EH (cell line): ENCODE data around the gene NRAP.

Source experiments
- DNase-seq: peaks from one replicate; pipeline ENCODE4 v3.0.0-alpha.2; 2015; ENCODE audit warnings: low read depth

NRAP gene

GRCh38 chr10:113604572-113604971 lies 59.3 kb downstream of the NRAP start:
- no peak for DNase-seq

DNA sequence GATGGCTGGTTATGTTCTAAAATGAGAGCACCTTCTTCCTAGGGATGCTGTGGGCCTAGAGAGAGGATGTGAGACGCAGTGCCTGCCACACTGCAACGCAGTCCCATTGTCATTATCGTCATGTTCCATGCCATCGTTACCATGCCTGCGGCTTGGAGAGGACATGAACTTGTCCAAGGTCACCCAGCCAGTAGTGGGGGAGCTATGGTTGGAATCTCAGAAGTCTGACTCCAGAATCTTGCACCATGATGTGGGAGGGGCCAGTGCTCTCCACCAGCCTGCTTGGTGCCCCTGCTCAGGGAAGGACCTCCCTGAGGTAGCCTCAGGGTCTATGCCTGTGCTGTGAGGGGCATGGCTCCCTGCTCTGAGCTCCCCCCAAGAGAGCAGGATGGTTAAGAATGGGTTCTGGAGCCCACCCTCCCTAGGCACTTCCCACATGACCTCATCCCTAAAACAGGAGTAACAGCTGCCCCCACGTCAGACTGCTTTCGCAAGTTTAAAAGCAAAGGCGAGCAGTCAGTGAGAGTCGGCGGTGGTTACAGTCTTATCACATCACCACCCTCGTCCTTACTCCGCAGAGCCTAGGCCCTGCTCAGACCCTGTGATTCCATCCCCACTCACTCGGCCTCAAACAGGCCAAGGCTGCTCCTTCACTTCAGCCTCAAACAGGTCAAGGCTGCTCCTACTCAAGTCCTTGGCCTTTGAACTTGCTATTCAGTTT lies 60.6 kb downstream of the NRAP start:
- DNase-seq, result no peak

DNA sequence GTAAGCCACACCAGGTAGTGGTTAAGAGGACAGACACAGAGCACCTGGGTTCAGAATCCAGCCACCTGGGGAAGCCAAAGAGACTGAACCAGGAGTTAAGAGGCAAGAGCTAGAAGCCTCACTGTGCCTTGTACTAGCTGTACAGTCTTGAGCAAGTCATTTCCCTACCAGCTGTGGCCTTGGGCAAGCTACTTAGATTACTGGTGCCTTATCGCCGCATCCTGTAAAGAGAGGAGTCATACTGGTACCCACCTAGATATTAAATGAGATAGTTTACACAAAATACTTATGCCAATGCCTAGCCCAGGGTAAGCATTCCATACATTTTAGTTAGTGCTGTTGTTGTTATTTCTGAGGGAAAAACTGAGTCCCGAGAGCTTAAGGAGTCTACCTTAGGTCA lies 63.3 kb downstream of the NRAP start:
- no peak for DNase-seq

DNA sequence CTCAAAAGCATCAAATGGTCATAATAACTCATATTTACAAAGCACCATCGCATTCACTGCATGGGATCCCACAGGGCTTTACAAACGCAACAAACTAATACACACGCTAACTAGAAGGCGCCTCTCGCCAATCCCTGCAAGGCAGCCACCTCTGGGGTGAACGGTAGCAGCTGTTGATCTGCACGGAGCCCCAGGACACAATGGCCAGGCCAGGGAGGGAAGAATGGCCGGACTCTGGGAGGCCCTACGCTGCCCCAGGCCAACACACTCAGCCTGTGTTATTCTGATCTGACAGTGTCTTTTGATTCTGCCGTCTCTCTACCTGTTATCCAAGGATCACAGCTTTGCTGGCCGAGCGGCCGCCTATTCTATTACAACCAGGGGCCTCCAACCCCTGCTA lies 69.2 kb downstream of the NRAP start:
- DNase-seq, result no peak

- no peak for DNase-seq
Observed at GRCh38 chr10:113592380-113592779, 71.5 kb downstream of the NRAP start.

DNA sequence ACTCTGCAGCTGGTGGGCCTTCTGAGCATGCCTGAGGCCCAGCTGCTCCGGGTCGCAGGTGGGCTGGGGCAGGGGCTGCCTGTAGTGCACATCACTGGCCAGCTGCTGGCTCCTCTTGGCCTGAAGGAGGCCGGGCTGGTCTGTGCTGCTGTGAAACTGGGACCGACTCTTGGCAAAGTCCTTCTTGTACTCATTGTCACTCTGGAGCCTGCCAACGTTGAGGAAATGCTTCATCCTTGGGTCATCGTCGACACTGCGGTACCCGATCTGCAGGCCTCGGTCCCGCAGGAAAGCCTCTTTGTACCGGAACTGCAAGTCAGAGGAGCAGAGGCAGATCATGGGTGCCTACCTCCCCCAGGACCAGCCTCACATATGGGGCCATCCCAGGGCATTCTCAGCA lies 73.3 kb downstream of the NRAP start:
- DNase-seq, result no peak

DNA sequence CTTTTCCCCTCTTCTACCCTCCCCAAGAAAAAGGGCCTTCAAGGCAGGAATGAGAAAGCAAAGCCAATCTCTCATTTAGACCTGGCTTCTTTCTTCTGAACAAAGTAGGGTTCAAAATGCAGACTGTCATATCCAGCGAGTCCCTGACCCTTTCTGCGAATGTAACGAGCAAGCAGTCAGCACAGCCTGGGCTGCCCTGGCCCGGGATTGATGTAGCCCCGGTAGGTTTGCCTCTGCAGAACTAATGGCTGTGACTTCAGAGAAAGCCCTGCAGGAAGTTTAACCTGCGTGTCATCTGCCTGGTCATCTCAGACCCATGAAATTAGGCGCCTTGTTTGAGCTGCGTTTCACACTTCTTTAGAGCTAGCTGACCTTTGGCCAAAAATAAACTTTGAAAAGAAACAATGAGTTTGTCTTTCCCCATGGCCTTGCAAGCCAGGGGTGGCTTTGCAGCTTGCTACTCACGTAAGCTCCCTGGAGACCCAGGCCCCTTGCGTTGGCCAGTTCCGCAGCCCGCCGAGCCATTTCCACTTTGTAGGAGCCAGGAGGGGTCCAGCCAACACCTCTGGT lies 74.6 kb downstream of the NRAP start:
- no peak for DNase-seq

DNA sequence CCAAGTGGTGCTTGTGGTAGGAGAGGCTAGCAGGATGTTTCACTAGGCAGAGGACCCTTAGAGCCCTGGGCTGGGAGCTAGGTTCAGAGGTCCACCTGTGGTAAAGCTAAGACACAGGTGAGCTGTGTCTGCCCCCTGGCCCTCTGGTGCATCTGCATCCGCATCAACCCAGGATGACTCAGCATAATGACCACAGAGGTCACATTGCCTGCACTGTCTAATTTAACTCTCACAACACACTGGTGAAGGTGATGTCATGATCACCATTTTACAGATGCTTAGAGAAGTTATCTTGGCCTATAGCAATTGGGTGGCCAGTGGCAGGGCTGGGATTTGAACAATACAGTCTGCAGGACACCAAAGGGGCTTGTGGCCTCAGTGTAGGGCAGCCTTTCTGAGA lies 77.9 kb downstream of the NRAP start:
- DNase-seq, result no peak

GRCh38 chr10:113583571-113583970 lies 80.3 kb downstream of the NRAP start:
- no peak for DNase-seq

DNA sequence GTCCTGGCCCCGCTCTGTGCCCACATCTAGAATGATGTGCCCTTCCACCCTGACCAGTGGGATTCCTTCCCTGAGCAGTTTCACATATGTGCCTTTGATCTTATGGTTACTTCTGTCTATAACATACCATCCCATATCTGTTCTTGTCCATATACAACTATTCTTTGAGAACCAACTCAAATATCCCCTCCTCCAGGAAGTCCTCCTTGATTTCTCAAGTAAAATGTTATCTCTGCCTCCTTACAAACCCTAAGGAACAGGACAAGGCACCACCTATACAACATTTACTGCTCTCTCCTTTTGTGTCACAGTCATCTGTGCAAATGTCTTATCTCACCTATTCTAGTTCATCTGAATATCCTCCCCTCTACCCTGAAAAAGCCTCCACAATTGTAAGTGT lies 82.7 kb downstream of the NRAP start:
- DNase-seq, result no peak

DNA sequence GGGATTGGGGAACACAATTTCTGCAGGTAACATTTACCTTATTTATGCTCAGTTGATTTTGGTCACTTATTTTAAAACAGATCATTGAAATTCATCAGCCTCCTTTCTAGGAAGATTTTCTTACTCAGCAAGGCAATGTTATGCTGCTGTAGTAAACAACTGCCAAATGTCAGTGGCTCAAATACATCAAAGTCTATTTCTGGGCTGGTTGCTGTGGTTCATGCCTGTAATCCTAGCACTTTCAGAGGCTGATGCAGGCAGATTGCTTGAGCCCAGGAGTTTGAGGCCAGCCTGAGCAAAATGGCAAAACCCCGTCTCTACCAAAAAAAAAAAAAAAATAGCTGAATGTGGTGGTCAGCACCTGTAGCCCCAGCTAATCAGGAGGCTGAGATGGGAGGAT lies 85.1 kb downstream of the NRAP start:
- DNase-seq, result no peak

GRCh38 chr10:113576852-113577251 lies 87.0 kb downstream of the NRAP start:
- DNase-seq, result peak; percentile 52

GRCh38 chr10:113573368-113573767 lies 90.5 kb downstream of the NRAP start:
- no peak for DNase-seq

DNA sequence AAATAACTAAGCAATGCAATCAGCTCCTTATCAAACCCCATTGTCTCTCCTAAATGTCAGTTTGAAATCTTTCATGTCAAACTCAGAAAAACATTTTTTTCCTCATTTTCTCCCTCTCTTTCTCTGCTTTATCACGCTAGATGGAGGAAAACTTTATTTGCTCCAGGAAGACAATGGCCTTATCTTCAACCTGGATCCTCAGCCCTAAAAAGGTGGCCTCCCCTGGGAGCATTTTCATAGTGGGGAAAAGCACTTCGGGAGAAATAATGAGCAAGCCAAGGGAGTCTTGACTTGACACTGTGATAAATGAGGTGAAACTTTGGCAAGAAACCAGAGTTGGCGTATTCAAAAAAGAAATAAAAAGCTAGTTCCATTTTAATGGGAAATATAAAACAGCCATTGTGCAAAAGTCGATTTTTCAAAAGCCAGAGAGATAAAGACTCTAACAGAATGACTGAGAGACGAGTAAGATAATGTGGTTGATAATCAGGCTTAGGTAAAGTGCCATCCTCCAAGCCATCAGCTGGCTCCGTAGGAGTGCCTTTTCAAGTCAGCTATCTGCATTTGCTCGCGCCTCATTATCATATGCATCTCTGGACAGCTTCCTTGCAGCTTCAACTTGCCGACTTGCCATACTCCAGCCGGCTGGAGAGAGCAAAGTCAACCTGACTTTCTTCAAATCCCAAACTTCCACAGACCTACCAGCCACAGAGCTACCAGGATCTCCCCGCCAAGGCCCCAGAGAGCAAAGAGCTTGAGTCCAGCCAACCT lies 91.1 kb downstream of the NRAP start:
- no peak for DNase-seq

GRCh38 chr10:113569576-113569975 lies 94.3 kb downstream of the NRAP start:
- DNase-seq, result no peak

DNA sequence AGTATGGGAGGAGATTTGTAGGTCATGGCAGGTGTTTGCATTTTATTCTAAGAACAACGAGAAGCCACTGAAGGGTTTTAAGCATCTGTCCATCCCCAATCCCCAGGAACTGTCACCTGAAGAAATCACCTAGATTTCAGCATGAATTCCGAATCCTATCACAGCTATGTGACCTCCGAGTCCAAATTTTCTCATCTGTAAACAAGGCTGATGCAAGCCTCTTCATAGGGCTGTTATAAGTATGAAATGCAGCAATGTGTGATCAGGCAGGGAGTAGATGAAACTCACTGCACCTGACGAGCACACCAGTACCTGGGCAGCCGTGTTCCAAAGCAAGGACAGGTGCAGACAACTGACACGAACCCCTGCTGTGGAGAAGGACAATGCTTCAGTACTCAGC lies 97.0 kb downstream of the NRAP start:
- DNase-seq, result no peak

GRCh38 chr10:113565364-113565763 lies 98.5 kb downstream of the NRAP start:
- DNase-seq, result peak; percentile 9

GRCh38 chr10:113563306-113564088 lies 100.3 kb downstream of the NRAP start:
- peak; percentile 68 for DNase-seq

- no peak for DNase-seq
Observed at GRCh38 chr10:113562704-113563103, 101.1 kb downstream of the NRAP start.

DNA sequence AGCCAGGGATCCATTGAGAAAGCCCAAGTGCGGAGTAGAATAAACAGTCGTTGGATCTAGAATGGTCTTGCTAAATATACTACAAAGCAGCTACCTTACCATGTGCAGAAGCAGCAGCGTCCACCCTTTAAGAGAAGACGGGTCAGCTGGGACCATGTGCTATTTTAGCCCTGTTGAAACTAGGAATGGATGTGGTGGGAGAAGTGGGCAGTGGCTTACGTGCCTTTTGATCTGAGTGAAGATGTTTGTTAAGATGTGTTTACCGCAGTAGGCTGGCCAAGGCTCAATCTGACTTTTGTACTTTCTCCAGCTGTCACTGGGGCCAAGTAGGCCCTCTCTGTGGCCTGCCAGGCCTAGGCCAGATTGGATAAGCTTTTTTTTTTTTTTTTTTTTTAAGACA lies 101.8 kb downstream of the NRAP start:
- DNase-seq, result no peak

GRCh38 chr10:113561214-113561613 lies 102.6 kb downstream of the NRAP start:
- no peak for DNase-seq

- DNase-seq, result no peak
Observed at GRCh38 chr10:113560071-113560470, 103.8 kb downstream of the NRAP start.

DNA sequence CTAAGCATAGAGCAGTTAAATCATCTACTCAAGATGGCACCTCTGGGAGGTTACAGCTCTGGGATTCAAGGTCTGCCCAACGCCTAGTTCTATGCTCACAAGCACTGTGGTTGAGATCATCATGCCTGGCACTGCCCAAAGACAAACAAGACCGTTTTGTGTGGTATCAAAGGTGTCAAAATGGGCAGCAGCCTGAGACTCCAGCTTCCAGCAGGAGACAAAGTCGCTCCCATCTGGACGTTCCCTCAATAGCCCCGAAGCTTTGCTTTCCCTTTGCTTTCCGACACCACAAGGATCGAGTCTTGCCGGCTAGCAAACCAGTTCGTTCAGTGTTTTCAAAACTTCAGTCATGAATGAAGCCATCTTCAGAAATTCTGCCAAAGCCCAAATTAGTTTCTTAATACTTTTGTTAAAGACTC lies 105.9 kb downstream of the NRAP start:
- DNase-seq, result no peak
